ENCODE measurements around the gene TRNP1. TPM values are rescaled to one million over a fixed set of nuclear protein-coding genes. Genes with fewer than 3 reads are reported as not detected.

The TRNP1 gene
- total RNA-seq, 1 donor from 2014 or later, result 15.3 TPM

DNA sequence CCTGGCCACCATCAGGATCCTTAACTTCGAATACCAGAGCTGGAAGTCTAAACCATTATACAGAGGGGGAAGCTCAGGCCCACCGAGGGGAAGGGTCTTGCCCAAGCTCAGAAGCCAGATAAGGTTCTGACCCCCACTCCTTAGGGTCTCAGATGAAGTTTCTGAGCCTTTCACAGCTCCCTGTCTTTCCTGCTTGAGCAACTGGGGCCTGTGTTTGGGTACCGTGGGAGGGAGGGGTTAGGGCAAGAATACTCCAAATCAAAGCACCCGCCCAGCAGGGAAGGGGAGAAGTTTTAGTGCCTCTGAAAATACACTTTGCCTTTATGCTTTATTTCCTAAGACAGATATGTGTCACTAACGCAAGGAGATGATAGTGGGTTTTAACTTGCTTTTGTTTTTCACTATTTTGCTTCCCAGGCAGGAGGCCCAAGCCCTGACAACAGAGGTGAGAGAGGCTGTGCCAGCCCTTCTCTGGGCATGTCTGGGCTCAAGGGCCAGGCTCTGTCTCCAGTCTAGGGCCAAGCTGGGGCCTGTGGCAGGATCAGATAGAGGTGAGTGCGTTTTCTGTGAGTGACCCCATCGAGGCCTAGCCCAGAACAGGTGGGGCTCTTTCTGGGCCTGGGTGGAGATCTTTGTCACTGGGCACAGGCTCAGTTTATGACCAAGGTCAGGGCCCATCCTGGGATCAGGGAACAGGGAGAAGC lies 39.7 kb downstream of the TRNP1 start:
- Histone ChIP-seq H3K36me3 (no peaks in the 10 kb centered on the region), H3K4me3 (no peak overlapping the region), H3K27ac (peak overlapping the region; percentile 74), H3K4me1 (peaks cover 23% of the 10 kb centered on the region), H3K27me3 (ENCODE audit: low read depth) (no peaks in the 10 kb centered on the region), H3K9me3 (no peaks in the 10 kb centered on the region)
- ATAC-seq, result peak; percentile 45 to 77
- peak; percentile 66 for DNase-seq
- no peak for TF ChIP-seq CTCF (IDR thresholded peaks at IDR 0.05)
- intact Hi-C loops (cut with DNase I), result no loop called here

- no peaks in the 10 kb centered on the region for H3K9me3 ChIP-seq
- DNase-seq (no peak), ATAC-seq (no peak)
- H3K4me1 ChIP-seq, result peaks cover 17% of the 10 kb centered on the region
- H3K4me3 ChIP-seq, result no peak overlapping the region
- TF ChIP-seq CTCF (IDR thresholded peaks at IDR 0.05), result no peak
- intact Hi-C loops (cut with DNase I), result no loop called here
- H3K27ac ChIP-seq, result peak overlapping the region; percentile 1
- H3K36me3 ChIP-seq, result no peaks in the 10 kb centered on the region
- H3K27me3 ChIP-seq (ENCODE audit: low read depth), result no peaks in the 10 kb centered on the region
Measured at GRCh38 chr1:27035344-27035743, 41.9 kb downstream of the TRNP1 start.

DNA sequence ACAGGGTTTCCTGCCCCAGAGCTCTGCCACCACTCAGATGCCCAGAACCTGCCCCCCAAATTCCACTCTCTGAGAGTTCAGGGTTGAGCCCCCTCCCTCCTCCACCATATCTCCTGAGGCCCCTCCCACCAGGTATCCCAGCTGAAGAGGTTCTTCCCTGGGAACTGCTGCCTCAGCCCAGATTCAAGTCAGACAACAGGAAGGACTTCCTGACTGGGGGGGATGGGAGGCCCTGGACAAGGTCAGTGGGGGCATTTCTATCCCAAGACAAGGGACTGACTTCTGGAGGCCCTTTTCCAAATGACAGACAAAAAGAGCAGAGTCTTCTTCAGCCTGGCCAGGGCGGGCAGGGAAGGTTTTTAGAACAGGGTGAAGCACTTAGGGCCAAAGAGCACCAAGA lies 43.2 kb downstream of the TRNP1 start:
- intact Hi-C loops (cut with DNase I), result no loop called here
- no peak overlapping the region for H3K27ac ChIP-seq
- no peak for ATAC-seq
- H3K4me3 ChIP-seq, result no peak overlapping the region
- no peaks in the 10 kb centered on the region for H3K9me3 ChIP-seq
- TF ChIP-seq CTCF (IDR thresholded peaks at IDR 0.05), result no peak
- H3K4me1 ChIP-seq, result peaks cover 8% of the 10 kb centered on the region
- H3K36me3 ChIP-seq, result no peaks in the 10 kb centered on the region
- H3K27me3 ChIP-seq (ENCODE audit: low read depth), result no peaks in the 10 kb centered on the region
- DNase-seq, result no peak

- no peak for TF ChIP-seq CTCF (IDR thresholded peaks at IDR 0.05)
- H3K9me3 ChIP-seq, result no peaks in the 10 kb centered on the region
- intact Hi-C loops (cut with DNase I), result no loop called here
Measured at GRCh38 chr1:27037518-27037917, 44.0 kb downstream of the TRNP1 start.

GRCh38 chr1:27038020-27038419 lies 44.5 kb downstream of the TRNP1 start:
- H3K9me3 ChIP-seq, result no peaks in the 10 kb centered on the region
- H3K27me3 ChIP-seq (ENCODE audit: low read depth), result no peaks in the 10 kb centered on the region
- H3K4me1 ChIP-seq, result no peaks in the 10 kb centered on the region
- no peak for ATAC-seq
- DNase-seq, result no peak
- H3K4me3 ChIP-seq, result no peak overlapping the region
- no peak for TF ChIP-seq CTCF (IDR thresholded peaks at IDR 0.05)
- H3K36me3 ChIP-seq, result no peaks in the 10 kb centered on the region
- intact Hi-C loops (cut with DNase I), result no loop called here
- no peak overlapping the region for H3K27ac ChIP-seq

More at GRCh38 chr1:27037518-27037917, 44.0 kb downstream of the TRNP1 start:
- Histone ChIP-seq H3K36me3 (no peaks in the 10 kb centered on the region), H3K4me3 (no peak overlapping the region), H3K27ac (no peak overlapping the region), H3K27me3 (ENCODE audit: low read depth) (no peaks in the 10 kb centered on the region), H3K4me1 (peaks cover under 1% of the 10 kb centered on the region)
- DNase-seq (no peak), ATAC-seq (no peak)
